Upper lobe of left lung (tissue), 6 donors: ENCODE data around the gene TNS1. TPM values are rescaled to one million over a fixed set of nuclear protein-coding genes. Genes with fewer than 3 reads are reported as not detected.

Source experiments
- ATAC-seq, 2 donors: fragments of 200-7000 bp; cut with Tn5 transposase; one replicate each; pipeline ENCODE4 v1.9.1; 2022; ENCODE audit warnings: mild to moderate bottlenecking in 2 of 2, moderate library complexity in 2 of 2; ENCODE audit not compliant: low FRiP score in 2 of 2
- DNase-seq, 2 donors: peaks; one replicate each; pipeline ENCODE4 v3.0.0-alpha.2; 2019 to 2020
- H3K27ac ChIP-seq, 4 donors: fragments of 200-600 bp; sonication (generic); one replicate each; pipeline ENCODE4 v1.5.1; 2016 to 2019
- H3K27me3 ChIP-seq, 4 donors: fragments of 200-600 bp; sonication (generic); one replicate each; pipeline ENCODE4 v1.5.1; 2017 to 2019
- H3K36me3 ChIP-seq, 4 donors: fragments of 200-600 bp; sonication (generic); one replicate each; pipeline ENCODE4 v1.5.1; 2016 to 2019
- H3K4me1 ChIP-seq, 4 donors: fragments of 200-600 bp; sonication (generic); one replicate each; pipeline ENCODE4 v1.5.1; 2018 to 2019
- H3K4me3 ChIP-seq, 4 donors: fragments of 200-600 bp; sonication (generic); one replicate each; pipeline ENCODE4 v1.5.1; 2017 to 2019; ENCODE audit warnings: mild to moderate bottlenecking in 2 of 4, moderate library complexity in 1 of 4
- H3K9me3 ChIP-seq, 4 donors: fragments of 200-600 bp; sonication (generic); one replicate each; pipeline ENCODE4 v1.5.1; 2018 to 2019
- CTCF ChIP-seq, 6 experiments: fragments of 450-650 bp in 4 of 6; fragments of 200-600 bp in 2 of 6; sonication (generic) in 2 of 6; IDR thresholded peaks; one replicate each; pipeline ENCODE4 v1.5.1; 2016 to 2019; ENCODE audit warnings: antibody characterized with exemption in 6 of 6
- EP300 ChIP-seq, 4 donors: sonication (generic); formaldehyde crosslinking; IDR thresholded peaks; one replicate each; pipeline ENCODE4 v1.5.1; 2017; ENCODE audit warnings: antibody characterized with exemption in 4 of 4, control low read depth in 2 of 4
- POLR2A ChIP-seq, 4 donors: fragments of 450-650 bp; IDR thresholded peaks; one replicate each; pipeline ENCODE4 v1.5.1; 2016 to 2017; ENCODE audit warnings: antibody characterized with exemption in 4 of 4, mild to moderate bottlenecking in 2 of 4
- POLR2AphosphoS5 ChIP-seq, 2 donors: sonication (generic); formaldehyde crosslinking; IDR thresholded peaks; one replicate each; pipeline ENCODE4 v1.5.1; 2017; ENCODE audit warnings: antibody characterized with exemption in 2 of 2
- WGBS, 2 donors: methylation state at CpG; one replicate each; pipeline ENCODE4 v1.1.5; 2017 to 2018; 5-methylcytosine and 5-hydroxymethylcytosine counted together
- total RNA-seq, 6 donors: library from RNA; depleted of rRNA in 4 of 6; stranded (reverse); fragments of >200 nt in 4 of 6; gene quantifications; one replicate each; pipeline versions ENCODE4 v1.1.0 to v1.2.1, GENCODE V29; 2016 to 2021
- donor health status: DM: no; HTN: no; CAD: no; lungs with moderate emphysema.
- donor health status: DM: no; HTN: yes; CAD: no; lungs with severe emphysema.

The TNS1 gene
- total RNA-seq, 6 donors from 2014 or later, result 325 to 1,095 (median 550) TPM

- TF ChIP-seq CTCF (IDR thresholded peaks at IDR 0.05), result no peak
- no peak for TF ChIP-seq POLR2A (IDR thresholded peaks at IDR 0.05)
- TF ChIP-seq EP300 (IDR thresholded peaks at IDR 0.05), result no peak
- no peak for TF ChIP-seq POLR2AphosphoS5 (IDR thresholded peaks at IDR 0.05)
- Histone ChIP-seq H3K27ac (peak overlapping the region; percentile 73 to 84 (median 78)), H3K36me3 (no peaks in the 10 kb centered on the region), H3K4me1 (peaks cover 23 to 32% (median 26%) of the 10 kb centered on the region in 4 donors), H3K9me3 (no peaks in the 10 kb centered on the region), H3K27me3 (no peaks in the 10 kb centered on the region), H3K4me3 (no peak overlapping the region)
- no peak for DNase-seq
- 80 to 87% methylated on average over 7 to 9 of the region's 9 CpGs for WGBS, 2 donors
- ATAC-seq, result no peak
These were observed 13.4 kb downstream of the TNS1 start for GRCh38 chr2:217989221-217989948.

DNA sequence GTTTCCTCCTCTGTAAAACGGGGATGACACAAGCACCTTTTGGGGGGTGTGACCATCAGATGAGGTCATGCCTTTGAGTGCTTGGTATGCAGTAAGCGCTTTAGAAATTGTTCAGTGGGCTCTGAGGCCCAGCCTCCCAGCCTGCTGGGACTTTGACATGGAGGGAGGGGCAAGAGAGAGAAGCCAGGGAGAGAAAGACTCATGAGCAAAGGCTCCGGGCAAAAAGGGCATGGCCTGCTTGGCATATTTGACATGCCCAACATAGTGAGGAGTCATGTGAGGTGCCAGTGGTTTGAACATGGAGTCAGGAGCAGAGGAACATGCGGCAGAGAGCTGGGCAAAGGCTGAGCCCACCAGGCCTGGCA, 14.0 kb downstream of the TNS1 start:
- peak; percentile 20 to 44 for ATAC-seq
- peak overlapping the region; percentile 73 to 84 (median 78) for H3K27ac ChIP-seq
- no peaks in the 10 kb centered on the region for H3K9me3 ChIP-seq
- TF ChIP-seq POLR2AphosphoS5 (IDR thresholded peaks at IDR 0.05), result no peak
- peak in 1 of 6 experiments; percentile 38 for TF ChIP-seq CTCF (IDR thresholded peaks at IDR 0.05)
- no peak overlapping the region for H3K4me3 ChIP-seq
- WGBS, 2 donors, result 44 to 58% methylated on average over 4 of the region's 4 CpGs
- peak in 1 of 2 donors; percentile 46 for DNase-seq
- H3K4me1 ChIP-seq, result peaks cover 23 to 32% (median 28%) of the 10 kb centered on the region in 4 donors
- H3K36me3 ChIP-seq, result no peaks in the 10 kb centered on the region
- no peaks in the 10 kb centered on the region for H3K27me3 ChIP-seq

- TF ChIP-seq EP300 (IDR thresholded peaks at IDR 0.05), result peak in 2 of 4 donors; percentile 51 to 87
- peak; percentile 83 to 95 (median 86) for TF ChIP-seq CTCF (IDR thresholded peaks at IDR 0.05)
- no peak for TF ChIP-seq POLR2A (IDR thresholded peaks at IDR 0.05)
- TF ChIP-seq POLR2AphosphoS5 (IDR thresholded peaks at IDR 0.05), result peak; percentile 67 to 74
- Histone ChIP-seq H3K36me3 (no peaks in the 10 kb centered on the region), H3K4me1 (peaks cover 24 to 33% (median 26%) of the 10 kb centered on the region in 4 donors), H3K4me3 (peak overlapping the region in 1 of 4 donors; percentile 13), H3K27me3 (no peaks in the 10 kb centered on the region), H3K9me3 (no peaks in the 10 kb centered on the region), H3K27ac (peak overlapping the region; percentile 73 to 84 (median 78))
- 9 to 10% methylated on average over 13 of the region's 13 CpGs for WGBS, 2 donors
- DNase-seq, result peak in 1 of 2 donors; percentile 91
- ATAC-seq, result peak; percentile 86 to 91
These were observed 14.6 kb downstream of the TNS1 start for GRCh38 chr2:217988014-217988839.

DNA sequence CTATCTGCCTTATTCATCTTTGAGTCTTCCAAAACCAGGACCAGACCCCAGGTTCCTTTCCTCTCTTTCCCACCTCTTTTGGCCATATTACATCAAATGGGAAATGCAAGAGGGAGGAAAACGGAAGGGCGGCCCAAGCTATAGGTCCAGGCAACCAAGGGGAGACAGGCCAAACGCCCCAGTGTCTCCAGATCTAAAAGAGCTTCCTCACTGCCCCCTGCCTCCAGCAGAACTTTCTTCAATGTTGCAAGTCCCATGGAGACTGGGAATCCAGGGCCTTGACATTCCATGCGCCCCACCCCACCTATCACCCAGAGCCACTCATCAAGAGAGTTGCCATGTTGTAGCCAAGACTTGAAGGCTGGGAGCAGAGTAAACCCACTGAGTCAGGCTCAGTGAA, 15.4 kb downstream of the TNS1 start:
- Histone ChIP-seq H3K4me1 (peaks cover 23 to 41% (median 27%) of the 10 kb centered on the region in 4 donors), H3K27me3 (no peaks in the 10 kb centered on the region), H3K4me3 (no peak overlapping the region), H3K9me3 (no peaks in the 10 kb centered on the region), H3K27ac (peak overlapping the region; percentile 5 to 84 (median 78)), H3K36me3 (no peaks in the 10 kb centered on the region)
- TF ChIP-seq POLR2A (IDR thresholded peaks at IDR 0.05) (no peak), CTCF (IDR thresholded peaks at IDR 0.05) (no peak), POLR2AphosphoS5 (IDR thresholded peaks at IDR 0.05) (no peak), EP300 (IDR thresholded peaks at IDR 0.05) (no peak)
- DNase-seq (no peak), ATAC-seq (no peak)
- 86 to 93% methylated on average over 4 of the region's 4 CpGs for WGBS, 2 donors
